ENCODE results near the gene USP35. TPM values are rescaled to one million over a fixed set of nuclear protein-coding genes. Genes with fewer than 3 reads are reported as not detected.
"Not testable (repeated sequence)": the region's sequence is repeated elsewhere in the genome, so short reads cannot be mapped to it uniquely, and the experiment has no call there.

USP35 gene
- total RNA-seq, 1 donor from 2014 or later = 6.8 TPM

GRCh38 chr11:78218707-78219492, 30.2 kb downstream of the USP35 start:
- peaks cover 94% of the 10 kb centered on the region for H3K36me3 ChIP-seq
- H3K9me3 ChIP-seq = no peaks in the 10 kb centered on the region
- H3K27ac ChIP-seq = no peak overlapping the region
- DNase-seq (no peak), ATAC-seq (no peak)
- no peak overlapping the region for H3K4me3 ChIP-seq
- intact Hi-C loops (cut with DNase I) = no loop called here
- no peaks in the 10 kb centered on the region for H3K4me1 ChIP-seq
- TF ChIP-seq CTCF (IDR thresholded peaks at IDR 0.05) = no peak
- no peaks in the 10 kb centered on the region for H3K27me3 ChIP-seq (ENCODE audit: low read depth)

GRCh38 chr11:78219493-78220217, 30.9 kb downstream of the USP35 start:
- no peak overlapping the region for H3K4me3 ChIP-seq
- no peaks in the 10 kb centered on the region for H3K4me1 ChIP-seq
- intact Hi-C loops (cut with DNase I) = no loop called here
- TF ChIP-seq CTCF (IDR thresholded peaks at IDR 0.05) = no peak
- H3K36me3 ChIP-seq = peaks cover 96% of the 10 kb centered on the region
- no peak overlapping the region for H3K27ac ChIP-seq
- no peaks in the 10 kb centered on the region for H3K27me3 ChIP-seq (ENCODE audit: low read depth)
- DNase-seq (no peak), ATAC-seq (no peak)
- no peaks in the 10 kb centered on the region for H3K9me3 ChIP-seq

- Histone ChIP-seq H3K36me3 (peaks cover 97% of the 10 kb centered on the region), H3K4me1 (no peaks in the 10 kb centered on the region), H3K27me3 (ENCODE audit: low read depth) (no peaks in the 10 kb centered on the region), H3K27ac (no peak overlapping the region), H3K4me3 (no peak overlapping the region), H3K9me3 (no peaks in the 10 kb centered on the region)
- ATAC-seq (no peak), DNase-seq (no peak)
- intact Hi-C loops (cut with DNase I) = no loop called here
- no peak for TF ChIP-seq CTCF (IDR thresholded peaks at IDR 0.05)
These were observed 31.8 kb downstream of the USP35 start for GRCh38 chr11:78220218-78221157.

GRCh38 chr11:78221396-78222315, 32.9 kb downstream of the USP35 start:
- no peaks in the 10 kb centered on the region for H3K4me1 ChIP-seq
- peaks cover 97% of the 10 kb centered on the region for H3K36me3 ChIP-seq
- no peaks in the 10 kb centered on the region for H3K27me3 ChIP-seq (ENCODE audit: low read depth)
- H3K9me3 ChIP-seq = no peaks in the 10 kb centered on the region
- DNase-seq (no peak), ATAC-seq (no peak)
- intact Hi-C loops (cut with DNase I) = no loop called here
- no peak overlapping the region for H3K4me3 ChIP-seq
- TF ChIP-seq CTCF (IDR thresholded peaks at IDR 0.05) = no peak
- no peak overlapping the region for H3K27ac ChIP-seq

GRCh38 chr11:78222726-78223125, 34.0 kb downstream of the USP35 start:
- H3K36me3 ChIP-seq = peaks cover 96% of the 10 kb centered on the region
- H3K4me1 ChIP-seq; H3K27me3 ChIP-seq (ENCODE audit: low read depth); H3K9me3 ChIP-seq; ATAC-seq; H3K4me3 ChIP-seq; intact Hi-C loops (cut with DNase I); DNase-seq; H3K27ac ChIP-seq: not testable (repeated sequence)

Data from lower lobe of right lung (tissue), 2 donors.